K562 (cell line): Measurements from ENCODE around the gene TM2D3. TPM values are rescaled to one million over a fixed set of nuclear protein-coding genes. Genes with fewer than 3 reads are reported as not detected.

Experiments
- ARID1B ChIP-seq: fragments of 450-650 bp; IDR thresholded peaks from 2 replicates; pipeline ENCODE4 v1.6.1; 2016; ENCODE audit warnings: antibody characterized with exemption, mild to moderate bottlenecking, inconsistent platforms
- ETV1 ChIP-seq: fragments of 450-650 bp; conservative IDR thresholded peaks from 2 replicates; pipeline ENCODE4 v1.6.1; 2016; ENCODE audit warnings: missing genetic modification characterization, control low read depth, low read depth, missing compliant biosample characterization
- FUS ChIP-seq: fragments of 200-400 bp; formaldehyde crosslinking; optimal IDR thresholded peaks from 2 replicates; pipeline ENCODE3; 2017; ENCODE audit warnings: low read depth, low read length
- HDAC1 ChIP-seq, 2 experiments: fragments of 450-650 bp; IDR thresholded peaks; 2 replicates each; pipeline ENCODE4 v1.6.1; 2016 to 2017; ENCODE audit warnings: inconsistent platforms in 1 of 2, mild to moderate bottlenecking in 1 of 2, moderate library complexity in 1 of 2
- HMG20A ChIP-seq: fragments of 450-650 bp; formaldehyde crosslinking; conservative IDR thresholded peaks from 2 replicates; pipeline ENCODE4 v1.4.0; 2020; ENCODE audit warnings: mild to moderate bottlenecking, mixed read lengths
- MAFK ChIP-seq: IDR thresholded peaks from 2 replicates; pipeline ENCODE4 v1.6.1; 2011; ENCODE audit warnings: low read length, improper control_type of control experiment
- MCM7 ChIP-seq, 2 experiments: fragments of 450-650 bp; IDR thresholded peaks; 2 replicates each; pipeline ENCODE4 v1.6.1; 2016 to 2018
- NFE2L1 ChIP-seq: fragments of 450-650 bp; IDR thresholded peaks from 2 replicates; pipeline ENCODE4 v1.6.1; 2016; ENCODE audit warnings: missing genetic modification characterization, low read depth, mild to moderate bottlenecking, missing compliant biosample characterization, moderate library complexity, borderline replicate concordance
- PML ChIP-seq: IDR thresholded peaks from 2 replicates; pipeline ENCODE4 v1.6.1; 2012; ENCODE audit warnings: low read length, inconsistent platforms
- POLR2A ChIP-seq: fragments of 450-650 bp; conservative IDR thresholded peaks from 2 replicates; pipeline ENCODE4 v1.6.1; 2016
- RBM34 ChIP-seq: fragments of 200-400 bp; formaldehyde crosslinking; IDR thresholded peaks from 2 replicates; pipeline ENCODE4 v1.6.1; 2018; ENCODE audit warnings: low read length, borderline replicate concordance; ENCODE audit not compliant: insufficient read depth
- SP1 ChIP-seq: sonication (generic); formaldehyde crosslinking; IDR thresholded peaks from 2 replicates; pipeline ENCODE4 v1.8.1; 2022; ENCODE audit warnings: mild to moderate bottlenecking, missing genetic modification reagents
- ZBTB7A ChIP-seq: IDR thresholded peaks from 2 replicates; pipeline ENCODE4 v1.6.1; 2011; ENCODE audit warnings: low read depth, mild to moderate bottlenecking, low read length, moderate library complexity, borderline replicate concordance; ENCODE audit not compliant: control insufficient read depth
- ZNF764 ChIP-seq: fragments of 250-450 bp; sonication (Bioruptor Pico); IDR thresholded peaks from 2 replicates; pipeline ENCODE4 v1.4.0; 2020; ENCODE audit warnings: low read depth, mild to moderate bottlenecking, moderate library complexity
- ZZZ3 ChIP-seq: fragments of 450-650 bp; IDR thresholded peaks from 2 replicates; pipeline ENCODE4 v1.6.1; 2016; ENCODE audit warnings: antibody characterized with exemption, mild to moderate bottlenecking, moderate library complexity
- polyA plus RNA-seq, 8 experiments: library from polyadenylated mRNA; depleted of rRNA in 4 of 8; stranded (reverse) in 5 of 8; unstranded in 3 of 8; fragments of >200 nt; fragmentation: Nextera tagmentation in 2 of 8; fragmentation: Illumina TruSeq in 1 of 8; extraction: Ambion mirVana in 2 of 8; extraction: Trizol in 1 of 8; gene quantifications; 2 replicates each; pipeline versions ENCODE4 v1.2.1 to v1.2.3, GENCODE V29; 2011 to 2014; ENCODE audit warnings: inconsistent platforms in 1 of 8, missing spikeins in 1 of 8
- total RNA-seq, 7 experiments: library from RNA; depleted of rRNA in 6 of 7; stranded (reverse); fragments of >200 nt in 6 of 7; fragmentation: Illumina TruSeq in 2 of 7; extraction: Trizol in 2 of 7; gene quantifications; 2 replicates each; pipeline versions ENCODE4 v1.2.1 to v1.2.3, GENCODE V29; 2011 to 2021; ENCODE audit warnings: low replicate concordance in 1 of 7
- TF ChIP-seq, protein P1 (sequence below), 2 experiments: fragments of 450-650 bp; IDR thresholded peaks; 2 replicates each; pipeline ENCODE4 v1.6.1; 2016
- TF ChIP-seq, protein P2 (sequence below): fragments of 250-450 bp; sonication (Bioruptor Pico); IDR thresholded peaks from 2 replicates; pipeline ENCODE4 v1.6.1; 2021; ENCODE audit warnings: mild to moderate bottlenecking
- TF ChIP-seq, protein P3 (sequence below): fragments of 250-450 bp; sonication (Bioruptor Pico); IDR thresholded peaks from 2 replicates; pipeline ENCODE4 v1.4.0; 2020; ENCODE audit warnings: mild to moderate bottlenecking, moderate library complexity
- TF ChIP-seq, protein P4 (sequence below): fragments of 450-650 bp; formaldehyde crosslinking; IDR thresholded peaks from 2 replicates; pipeline ENCODE4 v1.4.0; 2022; ENCODE audit warnings: missing genetic modification characterization
- TF ChIP-seq, protein P5 (sequence below), 2 experiments: IDR thresholded peaks; 2 replicates each; pipeline ENCODE4 v1.6.1; 2011; ENCODE audit warnings: borderline replicate concordance in 1 of 2, control low read depth in 1 of 2, low read depth in 1 of 2, low read length in 1 of 2, mild to moderate bottlenecking in 1 of 2, mixed read lengths in 1 of 2, moderate library complexity in 1 of 2; ENCODE audit not compliant: insufficient read depth in 1 of 2, insufficient read length in 1 of 2, poor library complexity in 1 of 2, severe bottlenecking in 1 of 2; ENCODE audit errors: extremely low read depth in 1 of 2
- TF ChIP-seq, protein P6 (sequence below): fragments of 200-800 bp; sonication (Bioruptor generic); IDR thresholded peaks from 2 replicates; pipeline ENCODE4 v1.6.1; 2017; ENCODE audit warnings: missing genetic modification characterization, missing compliant biosample characterization

TM2D3 gene
- total and polyA plus RNA-seq, 9 of the 15 experiments (the other 6 are each of a cell fraction or from before 2014, with no cell fraction given): 16.5 to 67.9 (median 31.3) TPM

DNA sequence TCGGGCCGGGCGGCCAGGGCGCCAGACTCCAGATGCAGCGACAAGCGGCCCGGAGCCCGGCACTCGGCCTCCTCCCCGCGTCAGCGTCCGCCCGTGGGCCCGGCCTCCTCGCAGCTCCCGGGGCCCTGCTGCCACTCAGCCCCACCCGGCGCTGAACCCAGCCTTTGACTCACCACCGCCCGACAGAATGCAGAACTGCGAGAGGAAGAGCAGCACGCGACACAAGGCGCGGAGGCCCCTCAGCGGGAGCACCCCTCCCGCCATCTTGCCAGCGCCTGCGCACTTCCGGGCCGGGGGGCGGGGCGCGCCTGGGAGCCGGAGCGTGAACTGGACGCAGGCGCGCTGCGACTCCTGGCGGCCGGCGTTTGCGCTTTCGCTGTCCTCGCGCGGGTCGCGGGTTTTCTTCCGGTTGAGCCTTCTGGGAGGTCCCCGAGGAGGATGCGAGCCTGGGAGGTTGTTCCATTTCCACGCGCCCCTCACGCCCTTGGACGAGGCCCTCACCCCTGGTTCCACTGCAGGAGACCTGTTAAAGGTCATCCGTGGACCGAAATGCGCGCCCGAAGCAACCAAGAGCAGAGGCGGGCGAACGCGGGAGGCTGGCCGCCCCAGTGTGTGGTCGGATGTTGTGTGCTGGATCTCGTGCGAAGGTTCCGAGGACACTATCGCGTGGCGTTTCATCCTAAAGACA lies at the start of gene TM2D3 (continued):
- TF ChIP-seq, protein P1, sequence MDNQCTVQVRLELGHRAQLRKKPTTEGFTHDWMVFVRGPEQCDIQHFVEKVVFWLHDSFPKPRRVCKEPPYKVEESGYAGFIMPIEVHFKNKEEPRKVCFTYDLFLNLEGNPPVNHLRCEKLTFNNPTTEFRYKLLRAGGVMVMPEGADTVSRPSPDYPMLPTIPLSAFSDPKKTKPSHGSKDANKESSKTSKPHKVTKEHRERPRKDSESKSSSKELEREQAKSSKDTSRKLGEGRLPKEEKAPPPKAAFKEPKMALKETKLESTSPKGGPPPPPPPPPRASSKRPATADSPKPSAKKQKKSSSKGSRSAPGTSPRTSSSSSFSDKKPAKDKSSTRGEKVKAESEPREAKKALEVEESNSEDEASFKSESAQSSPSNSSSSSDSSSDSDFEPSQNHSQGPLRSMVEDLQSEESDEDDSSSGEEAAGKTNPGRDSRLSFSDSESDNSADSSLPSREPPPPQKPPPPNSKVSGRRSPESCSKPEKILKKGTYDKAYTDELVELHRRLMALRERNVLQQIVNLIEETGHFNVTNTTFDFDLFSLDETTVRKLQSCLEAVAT (IDR thresholded peaks at IDR 0.05): no peak
- TF ChIP-seq ZZZ3 (no peak), MCM7 (IDR thresholded peaks at IDR 0.05) (no peak), SP1 (CRISPR knock-in tag) (peak; percentile 82), HMG20A (CRISPR knock-in tag) (no peak), POLR2A (peak; percentile 90), HDAC1 (IDR thresholded peaks at IDR 0.05) (peak in 1 of 2 experiments; percentile 92; a peak in 2 of 4 replicates), FUS (peak; percentile 27), MAFK (no peak), ETV1 (tag) (peak; percentile 91), RBM34 (no peak), ZBTB7A (peak; percentile 56), NFE2L1 (no peak), PML (0 out of 2 replicates have a peak, but pooled peaks have one; percentile 54), ZNF764 (CRISPR knock-in tag) (no peak), ARID1B (no peak)
- TF ChIP-seq, protein P2, sequence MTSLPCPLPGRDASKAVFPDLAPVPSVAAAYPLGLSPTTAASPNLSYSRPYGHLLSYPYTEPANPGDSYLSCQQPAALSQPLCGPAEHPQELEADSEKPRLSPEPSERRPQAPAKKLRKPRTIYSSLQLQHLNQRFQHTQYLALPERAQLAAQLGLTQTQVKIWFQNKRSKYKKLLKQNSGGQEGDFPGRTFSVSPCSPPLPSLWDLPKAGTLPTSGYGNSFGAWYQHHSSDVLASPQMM (CRISPR knock-in tag): no peak
- TF ChIP-seq, protein P3, sequence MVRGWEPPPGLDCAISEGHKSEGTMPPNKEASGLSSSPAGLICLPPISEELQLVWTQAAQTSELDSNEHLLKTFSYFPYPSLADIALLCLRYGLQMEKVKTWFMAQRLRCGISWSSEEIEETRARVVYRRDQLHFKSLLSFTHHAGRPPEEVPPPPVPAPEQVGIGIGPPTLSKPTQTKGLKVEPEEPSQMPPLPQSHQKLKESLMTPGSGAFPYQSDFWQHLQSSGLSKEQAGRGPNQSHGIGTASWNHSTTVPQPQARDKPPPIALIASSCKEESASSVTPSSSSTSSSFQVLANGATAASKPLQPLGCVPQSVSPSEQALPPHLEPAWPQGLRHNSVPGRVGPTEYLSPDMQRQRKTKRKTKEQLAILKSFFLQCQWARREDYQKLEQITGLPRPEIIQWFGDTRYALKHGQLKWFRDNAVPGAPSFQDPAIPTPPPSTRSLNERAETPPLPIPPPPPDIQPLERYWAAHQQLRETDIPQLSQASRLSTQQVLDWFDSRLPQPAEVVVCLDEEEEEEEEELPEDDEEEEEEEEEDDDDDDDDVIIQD (CRISPR knock-in tag): no peak
- TF ChIP-seq, protein P4, sequence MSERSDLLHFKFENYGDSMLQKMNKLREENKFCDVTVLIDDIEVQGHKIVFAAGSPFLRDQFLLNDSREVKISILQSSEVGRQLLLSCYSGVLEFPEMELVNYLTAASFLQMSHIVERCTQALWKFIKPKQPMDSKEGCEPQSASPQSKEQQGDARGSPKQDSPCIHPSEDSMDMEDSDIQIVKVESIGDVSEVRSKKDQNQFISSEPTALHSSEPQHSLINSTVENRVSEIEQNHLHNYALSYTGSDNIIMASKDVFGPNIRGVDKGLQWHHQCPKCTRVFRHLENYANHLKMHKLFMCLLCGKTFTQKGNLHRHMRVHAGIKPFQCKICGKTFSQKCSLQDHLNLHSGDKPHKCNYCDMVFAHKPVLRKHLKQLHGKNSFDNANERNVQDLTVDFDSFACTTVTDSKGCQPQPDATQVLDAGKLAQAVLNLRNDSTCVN (CRISPR knock-in tag): no peak
- TF ChIP-seq, protein P5, sequence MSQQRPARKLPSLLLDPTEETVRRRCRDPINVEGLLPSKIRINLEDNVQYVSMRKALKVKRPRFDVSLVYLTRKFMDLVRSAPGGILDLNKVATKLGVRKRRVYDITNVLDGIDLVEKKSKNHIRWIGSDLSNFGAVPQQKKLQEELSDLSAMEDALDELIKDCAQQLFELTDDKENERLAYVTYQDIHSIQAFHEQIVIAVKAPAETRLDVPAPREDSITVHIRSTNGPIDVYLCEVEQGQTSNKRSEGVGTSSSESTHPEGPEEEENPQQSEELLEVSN (IDR thresholded peaks at IDR 0.05; ENCODE audit: borderline replicate concordance in 1 of 2, extremely low read depth in 1 of 2, insufficient read depth in 1 of 2, insufficient read length in 1 of 2, low read depth in 1 of 2, low read length in 1 of 2, poor library complexity in 1 of 2, severe bottlenecking in 1 of 2): peak; percentile 58 to 93
- TF ChIP-seq, protein P6, sequence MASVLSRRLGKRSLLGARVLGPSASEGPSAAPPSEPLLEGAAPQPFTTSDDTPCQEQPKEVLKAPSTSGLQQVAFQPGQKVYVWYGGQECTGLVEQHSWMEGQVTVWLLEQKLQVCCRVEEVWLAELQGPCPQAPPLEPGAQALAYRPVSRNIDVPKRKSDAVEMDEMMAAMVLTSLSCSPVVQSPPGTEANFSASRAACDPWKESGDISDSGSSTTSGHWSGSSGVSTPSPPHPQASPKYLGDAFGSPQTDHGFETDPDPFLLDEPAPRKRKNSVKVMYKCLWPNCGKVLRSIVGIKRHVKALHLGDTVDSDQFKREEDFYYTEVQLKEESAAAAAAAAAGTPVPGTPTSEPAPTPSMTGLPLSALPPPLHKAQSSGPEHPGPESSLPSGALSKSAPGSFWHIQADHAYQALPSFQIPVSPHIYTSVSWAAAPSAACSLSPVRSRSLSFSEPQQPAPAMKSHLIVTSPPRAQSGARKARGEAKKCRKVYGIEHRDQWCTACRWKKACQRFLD (CRISPR knock-in tag): peak; percentile 19; the same call in 1 of the 2 replicates
